HG03439 (cell line): ENCODE data around the gene UBE2QL1.

Experiments
- ATAC-seq: cut with Tn5 transposase; IDR thresholded peaks from one replicate; pipeline ENCODE4 v1.9.1; 2021; ENCODE audit warnings: mild to moderate bottlenecking, moderate library complexity; ENCODE audit not compliant: unreplicated experiment

UBE2QL1 gene

GRCh38 chr5:6427694-6428093 lies 21.0 kb upstream of the UBE2QL1 start:
- no peak for ATAC-seq

DNA sequence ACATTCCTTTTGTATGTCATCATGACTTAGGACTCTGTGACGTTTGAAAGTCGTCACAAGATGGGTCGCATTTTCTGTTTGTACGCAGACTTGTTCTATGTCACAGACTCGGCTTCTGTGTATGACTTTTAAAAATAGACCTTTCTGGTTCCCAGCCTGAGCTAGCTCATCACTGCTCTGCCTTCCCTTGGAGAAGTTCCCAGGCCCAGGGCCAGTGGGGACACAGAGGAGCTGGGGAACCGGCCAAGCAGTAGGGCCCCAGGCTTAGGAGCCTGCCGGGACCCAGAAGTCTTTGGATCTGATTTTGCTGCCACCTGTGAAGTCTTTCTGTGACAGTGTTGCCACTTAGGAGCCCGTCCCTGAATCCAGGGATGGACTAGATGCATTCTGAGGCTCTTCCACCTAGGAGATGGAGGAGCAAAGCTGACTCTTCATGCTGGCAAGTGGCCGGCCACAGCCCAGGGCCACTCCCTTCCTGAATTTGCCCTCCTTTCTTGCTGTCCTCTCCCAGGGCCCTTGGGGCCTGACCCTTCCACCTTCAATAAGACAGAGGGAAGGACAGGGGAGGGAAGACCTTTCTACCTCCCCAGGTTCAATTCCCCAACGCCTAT lies 18.1 kb upstream of the UBE2QL1 start:
- no peak for ATAC-seq

DNA sequence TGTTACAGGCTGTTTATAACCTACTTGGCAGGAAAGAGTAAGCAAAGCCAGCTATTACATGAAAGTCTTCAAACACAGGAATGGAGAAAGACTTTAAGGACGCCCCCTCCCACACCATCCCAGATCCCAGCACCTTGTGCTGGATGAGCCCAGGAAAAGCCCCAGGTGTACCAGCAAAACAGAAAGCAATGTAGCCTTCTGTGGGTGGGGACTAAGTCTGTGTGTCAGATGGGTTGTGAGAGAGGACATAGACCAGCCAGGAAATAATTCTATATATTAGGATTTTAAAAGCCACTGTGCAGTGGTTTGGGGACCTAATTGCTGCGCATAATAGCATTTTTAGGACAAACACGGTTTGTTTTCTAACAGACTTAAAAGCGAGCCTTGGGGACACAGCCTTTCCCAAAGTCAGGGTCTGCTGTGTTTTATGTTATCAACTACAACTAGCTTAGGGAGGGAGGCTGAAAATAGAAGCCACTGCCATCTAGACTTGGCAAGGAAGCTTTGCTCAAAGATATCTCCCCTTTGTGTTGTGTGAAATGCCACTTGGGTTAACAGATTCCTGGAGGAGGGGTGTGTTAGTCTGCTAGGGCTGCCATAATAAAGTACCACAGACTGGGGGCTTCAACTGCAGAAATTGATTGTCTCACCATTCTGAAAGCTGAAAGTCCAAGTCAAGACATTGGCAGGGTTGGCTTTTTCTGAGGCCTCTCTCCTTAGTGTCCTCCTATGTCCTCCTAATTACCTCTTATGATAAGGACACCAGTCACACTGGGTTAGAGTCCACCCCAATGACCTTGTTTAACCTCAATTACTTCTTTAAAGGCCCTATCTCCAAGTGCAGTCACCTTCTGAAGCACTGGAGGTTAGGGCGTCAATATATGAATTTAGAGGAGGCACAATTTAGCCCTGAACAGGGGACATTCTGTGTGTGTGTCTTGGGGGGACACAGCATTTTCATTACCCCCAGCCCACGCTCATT lies 17.2 kb upstream of the UBE2QL1 start:
- no peak for ATAC-seq

DNA sequence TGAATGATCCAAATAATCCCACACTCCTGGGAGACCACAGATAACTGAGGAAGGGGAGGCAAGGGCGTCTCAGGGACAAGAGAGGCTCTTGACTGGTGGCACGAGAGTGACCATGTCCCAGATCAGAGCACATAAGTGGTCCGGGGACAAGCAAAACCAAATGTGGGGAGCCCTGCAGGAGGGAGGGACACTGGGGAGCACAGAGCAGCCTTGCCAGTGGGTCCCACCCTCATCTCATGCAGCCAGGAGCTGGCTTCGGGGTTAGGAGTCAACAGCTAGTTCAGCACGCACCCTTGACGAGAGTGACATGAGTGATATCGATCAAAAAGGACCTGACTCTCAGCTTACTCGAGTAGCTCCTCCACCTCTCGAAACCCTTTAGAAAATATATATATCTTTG lies 16.5 kb upstream of the UBE2QL1 start:
- no peak for ATAC-seq

- ATAC-seq = no peak
Observed at GRCh38 chr5:6434731-6435130, 13.9 kb upstream of the UBE2QL1 start.

DNA sequence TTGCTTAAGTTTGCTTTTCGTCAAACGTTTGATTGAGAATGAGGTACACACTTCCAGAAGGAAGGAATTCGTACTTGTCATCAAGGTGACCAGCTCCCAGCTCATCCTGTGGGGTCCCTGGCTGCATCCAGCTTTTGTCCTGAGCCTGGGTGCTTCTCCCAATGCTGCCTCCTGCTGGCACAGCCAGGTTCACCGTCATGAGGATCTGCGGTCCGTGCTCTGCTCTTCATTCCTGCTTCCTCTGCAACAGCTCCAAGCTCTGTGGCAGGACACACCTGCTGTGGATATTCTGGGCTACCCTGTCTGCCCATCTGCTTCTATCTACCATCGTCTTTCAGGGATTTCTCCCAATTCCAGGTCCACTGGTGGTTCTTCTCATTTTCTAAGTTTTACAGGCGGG lies 13.3 kb upstream of the UBE2QL1 start:
- ATAC-seq = no peak

DNA sequence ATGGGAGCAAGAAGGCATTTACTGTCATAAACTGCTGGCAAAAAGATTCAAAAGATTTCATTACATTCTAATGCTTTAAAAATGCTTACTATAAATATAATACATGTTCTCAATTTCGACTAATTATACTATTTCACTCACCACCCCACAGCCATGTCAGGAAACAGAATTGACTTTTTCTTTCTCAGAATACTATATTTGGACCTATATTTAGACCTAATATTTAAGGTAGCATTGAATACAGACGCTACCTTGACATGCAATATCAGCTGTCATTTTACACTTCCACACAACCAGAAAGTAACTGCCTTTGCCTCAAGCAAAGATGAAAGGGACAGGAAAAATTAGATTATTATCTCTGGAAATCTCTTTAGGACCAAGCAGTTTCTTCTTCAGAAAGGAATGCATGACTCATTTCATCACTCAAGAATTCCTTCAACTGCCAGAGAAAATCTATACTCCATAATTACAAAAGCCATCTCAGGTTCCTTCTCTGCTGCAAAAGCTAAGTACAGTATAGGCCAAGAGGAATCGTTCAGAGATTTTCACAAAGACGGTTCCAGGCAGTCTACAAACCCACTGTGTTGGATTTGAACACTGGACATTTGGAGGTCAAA lies 11.8 kb upstream of the UBE2QL1 start:
- ATAC-seq = no peak

DNA sequence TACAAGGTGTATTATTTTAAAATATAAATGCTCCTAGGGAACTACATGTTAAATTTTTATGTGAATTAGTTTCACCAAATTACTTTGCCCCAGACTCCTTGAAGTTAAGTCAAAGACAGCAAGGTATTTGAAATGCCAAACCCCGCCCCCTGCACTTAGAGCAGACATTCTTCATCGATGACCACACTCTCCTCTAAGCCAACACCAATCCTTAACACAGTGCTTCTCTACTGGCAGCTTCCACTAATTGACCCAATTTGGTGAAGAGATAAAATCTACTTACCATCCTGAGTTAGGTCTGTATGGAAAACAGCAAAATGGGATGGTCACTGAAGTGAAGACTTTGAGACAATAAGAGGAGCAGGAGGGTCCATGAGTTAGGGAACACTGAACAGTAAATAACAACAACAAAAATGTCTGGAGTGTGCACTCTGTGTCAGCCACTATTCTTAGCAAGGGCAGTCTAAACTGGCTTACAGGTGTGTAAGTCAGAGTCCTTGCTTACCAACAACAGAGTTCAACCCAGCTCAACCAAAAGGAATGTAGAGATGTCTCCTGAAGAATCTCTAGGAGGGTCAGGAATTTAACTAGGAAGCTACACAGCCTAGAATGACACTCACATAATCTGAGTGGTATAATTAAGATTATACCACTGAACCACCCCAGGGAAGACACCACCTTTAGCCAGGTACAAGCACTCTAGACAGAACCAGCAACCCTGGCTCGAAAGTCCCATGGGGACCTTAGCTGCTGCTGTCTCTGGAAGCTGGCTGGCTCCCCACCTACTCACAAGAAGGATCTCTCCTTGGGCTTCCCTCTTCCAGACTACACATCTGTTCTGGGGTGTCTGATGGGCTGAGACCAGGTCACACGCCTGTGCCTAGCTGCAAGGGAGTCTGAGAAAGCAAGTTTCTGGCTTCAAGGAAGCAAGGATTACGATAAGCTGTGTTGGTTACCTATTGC lies 8.8 kb upstream of the UBE2QL1 start:
- ATAC-seq = no peak

DNA sequence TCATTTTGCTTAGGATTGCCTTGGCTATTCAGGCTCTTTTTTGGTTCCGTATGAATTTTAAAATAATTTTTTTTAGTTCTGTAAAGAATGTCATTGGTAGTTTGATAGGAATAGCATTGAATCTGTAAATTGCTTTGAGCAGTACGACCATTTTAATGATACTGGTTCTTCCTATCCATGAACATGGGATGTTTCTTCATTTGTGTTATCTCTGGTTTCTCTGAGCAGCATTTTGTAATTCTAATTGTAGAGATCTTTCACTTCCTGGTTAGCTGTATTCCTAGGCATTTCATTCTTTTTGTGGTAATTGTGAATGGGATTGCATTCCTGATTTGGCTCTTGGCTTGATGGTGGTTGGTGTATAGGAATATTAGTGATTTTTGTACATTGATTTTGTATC lies 6.3 kb upstream of the UBE2QL1 start:
- no peak for ATAC-seq

- no peak for ATAC-seq
Observed at GRCh38 chr5:6443326-6443725, 5.3 kb upstream of the UBE2QL1 start.

GRCh38 chr5:6446042-6446441 lies 2.6 kb upstream of the UBE2QL1 start:
- ATAC-seq = no peak

GRCh38 chr5:6446626-6447309 lies 1.9 kb upstream of the UBE2QL1 start:
- no peak for ATAC-seq

- no peak for ATAC-seq
Observed at GRCh38 chr5:6447384-6448140, 1.1 kb upstream of the UBE2QL1 start.

DNA sequence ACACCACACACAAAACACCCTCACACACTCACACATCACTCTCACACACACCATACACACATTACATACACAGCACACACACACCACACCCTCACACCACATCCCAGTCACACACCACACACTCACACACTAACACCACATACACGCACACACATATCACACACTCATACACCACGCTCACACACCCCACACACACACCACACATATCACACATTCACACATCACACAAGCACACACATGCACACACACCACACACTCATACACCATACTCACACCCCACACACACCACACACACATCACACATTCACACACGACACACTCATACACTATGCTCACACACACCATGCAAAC lies 543 bp upstream of the UBE2QL1 start:
- no peak for ATAC-seq

DNA sequence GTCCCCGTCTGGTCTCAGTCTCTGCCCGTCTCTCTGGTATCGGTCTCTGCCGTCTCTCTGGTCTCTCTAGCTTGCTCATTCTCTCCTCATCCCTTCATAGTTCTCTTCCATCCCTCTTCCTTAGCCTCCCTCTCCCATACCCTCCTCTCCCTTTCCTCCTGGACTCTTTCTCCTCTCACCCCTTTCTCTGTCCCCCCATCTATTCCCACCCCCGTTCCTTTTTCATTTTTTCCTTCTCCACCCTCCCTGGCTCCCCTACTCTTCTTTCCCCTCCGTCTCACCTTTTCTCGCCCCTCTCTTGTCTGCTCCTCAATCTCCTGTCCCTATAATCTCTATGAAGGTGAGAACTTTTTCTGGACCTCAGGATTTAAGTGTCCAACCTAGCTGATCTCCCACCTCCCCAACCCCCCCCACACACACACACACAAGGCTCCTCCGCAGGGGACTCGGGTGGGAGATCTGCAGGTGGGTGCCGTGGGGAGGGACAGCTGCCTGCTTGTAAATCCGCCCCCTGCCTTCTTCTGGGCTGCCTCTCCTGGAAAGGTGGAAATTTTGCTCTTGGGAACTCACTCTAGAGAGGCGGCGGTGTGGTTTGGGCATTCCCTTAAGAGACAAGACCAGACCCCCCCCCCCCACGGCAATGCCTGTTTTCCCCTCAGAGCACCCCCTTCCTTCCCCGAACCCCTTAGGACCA lies 953 bp downstream of the UBE2QL1 start:
- no peak for ATAC-seq

DNA sequence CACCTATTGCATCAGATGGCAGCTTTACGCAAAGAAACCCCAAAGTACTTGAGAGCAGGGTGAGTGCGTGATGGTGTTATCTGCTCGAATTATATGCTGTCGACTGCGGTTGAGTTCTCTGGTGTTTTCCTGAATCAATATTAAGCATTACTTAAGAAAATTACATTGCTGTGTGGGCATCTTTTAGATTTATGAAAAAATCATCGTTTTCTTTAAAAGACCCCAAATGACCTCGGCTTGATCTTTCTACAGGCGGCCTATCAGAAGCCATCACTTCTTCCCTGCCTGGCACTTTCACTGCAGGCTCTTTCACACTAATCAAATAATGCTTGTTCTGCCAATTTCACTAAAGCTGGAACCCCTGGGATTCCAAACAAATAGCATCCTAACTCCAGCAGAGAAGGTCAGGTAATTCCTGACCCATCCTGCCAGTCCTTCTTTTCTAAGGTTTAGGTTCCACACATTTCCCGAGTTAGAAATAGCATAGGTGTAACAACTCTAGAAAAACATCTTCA lies 1.7 kb downstream of the UBE2QL1 start:
- ATAC-seq = no peak

DNA sequence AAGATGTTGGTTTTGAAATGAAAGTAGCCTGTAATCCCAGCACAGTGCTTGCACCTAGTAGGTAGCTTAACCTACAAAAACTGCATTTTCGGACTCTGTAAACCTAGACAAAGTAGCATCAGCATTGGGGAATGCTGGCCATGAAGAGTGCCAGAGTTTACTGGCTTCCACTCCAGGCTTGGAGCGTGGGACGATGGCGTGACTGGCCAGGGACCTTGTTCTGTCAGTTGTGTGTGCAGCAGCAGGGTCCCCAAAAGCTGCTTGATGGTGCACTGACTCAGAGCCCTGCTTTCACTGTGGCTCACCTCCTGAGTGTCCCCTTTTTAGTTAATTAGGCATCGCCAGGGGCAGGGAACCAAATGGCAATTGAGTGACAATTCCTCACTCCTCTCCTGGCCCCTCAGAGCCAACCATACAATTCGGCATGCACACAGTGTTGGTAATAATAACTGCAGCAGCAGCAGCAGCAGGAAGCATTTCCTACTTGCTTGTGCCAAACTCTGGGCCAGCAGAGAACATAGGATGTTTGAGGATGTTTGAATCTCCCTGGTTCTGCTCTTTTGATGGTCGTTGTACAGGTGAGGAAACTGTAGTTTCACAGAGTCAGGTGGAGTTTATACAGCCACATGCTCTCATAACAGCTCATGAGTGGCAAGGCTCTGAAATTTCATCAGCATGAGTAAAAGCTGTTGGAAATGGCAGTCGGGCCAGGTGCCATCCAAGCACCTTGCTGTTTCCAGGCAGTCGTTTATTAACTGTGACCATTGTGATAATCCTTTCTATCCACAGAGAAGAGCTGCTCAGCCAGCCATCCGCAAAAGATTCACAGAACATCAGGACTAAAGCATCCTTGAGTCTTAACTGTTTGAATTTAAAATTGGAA lies 4.2 kb downstream of the UBE2QL1 start:
- no peak for ATAC-seq
